NCI-H510A (cell line): ENCODE measurements around the gene THAP11.
A peak's percentile ranks its signal among the peaks of the same experiment; 100 is the strongest.
"Not testable (repeated sequence)": the region's sequence is repeated elsewhere in the genome, so short reads cannot be mapped to it uniquely, and the experiment has no call there.

Source experiments
- DNase-seq: peaks from one replicate; lab custom pipeline; 2025; lab: John Stamatoyannopoulos, UW

Gene THAP11

DNA sequence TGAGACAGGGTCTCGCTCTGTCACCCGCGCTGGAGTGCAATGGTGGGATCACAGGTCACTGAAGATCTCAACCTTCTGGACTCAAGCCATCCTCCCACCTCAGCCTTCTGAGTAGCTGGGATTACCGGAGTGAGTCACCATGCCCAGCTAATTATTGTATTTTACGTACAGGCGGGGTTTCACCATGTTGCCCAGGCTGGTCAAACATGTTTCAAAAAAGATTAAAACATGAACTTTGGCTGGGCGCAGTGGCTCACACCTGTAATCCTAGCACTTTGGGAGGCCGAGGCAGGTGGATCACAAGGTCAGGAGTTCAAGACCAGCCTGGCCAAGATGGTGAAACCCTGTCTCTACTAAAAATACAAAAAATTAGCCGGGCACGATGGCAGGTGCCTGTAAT lies 4.9 kb upstream of the THAP11 start:
- not testable (repeated sequence) for DNase-seq

- no peak for DNase-seq
These were observed 4.3 kb upstream of the THAP11 start for GRCh38 chr16:67837811-67838210.

- no peak for DNase-seq
These were observed 813 bp upstream of the THAP11 start for GRCh38 chr16:67841198-67841815.

- DNase-seq, result peak; percentile 41
These were observed 606 bp downstream of the THAP11 start for GRCh38 chr16:67842509-67843342.

DNA sequence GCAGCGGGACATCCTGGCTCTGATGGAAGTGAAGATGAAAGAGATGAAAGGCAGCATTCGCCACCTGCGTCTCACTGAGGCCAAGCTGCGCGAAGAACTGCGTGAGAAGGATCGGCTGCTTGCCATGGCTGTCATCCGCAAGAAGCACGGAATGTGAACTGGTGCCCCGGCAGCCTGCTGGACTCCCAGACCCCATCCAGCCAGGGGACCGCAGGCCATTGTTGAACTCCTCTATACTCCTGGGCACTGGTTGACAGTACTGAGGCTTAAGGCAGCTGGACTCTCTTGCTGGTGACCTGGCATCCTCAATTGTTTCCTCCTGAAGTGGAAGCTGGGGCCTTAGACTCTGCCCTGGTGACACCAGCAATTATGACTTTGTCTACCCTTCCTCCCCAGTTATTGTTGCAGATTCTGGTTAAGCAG lies 1.2 kb downstream of the THAP11 start:
- no peak for DNase-seq

GRCh38 chr16:67844497-67844896 lies 2.4 kb downstream of the THAP11 start:
- no peak for DNase-seq

DNA sequence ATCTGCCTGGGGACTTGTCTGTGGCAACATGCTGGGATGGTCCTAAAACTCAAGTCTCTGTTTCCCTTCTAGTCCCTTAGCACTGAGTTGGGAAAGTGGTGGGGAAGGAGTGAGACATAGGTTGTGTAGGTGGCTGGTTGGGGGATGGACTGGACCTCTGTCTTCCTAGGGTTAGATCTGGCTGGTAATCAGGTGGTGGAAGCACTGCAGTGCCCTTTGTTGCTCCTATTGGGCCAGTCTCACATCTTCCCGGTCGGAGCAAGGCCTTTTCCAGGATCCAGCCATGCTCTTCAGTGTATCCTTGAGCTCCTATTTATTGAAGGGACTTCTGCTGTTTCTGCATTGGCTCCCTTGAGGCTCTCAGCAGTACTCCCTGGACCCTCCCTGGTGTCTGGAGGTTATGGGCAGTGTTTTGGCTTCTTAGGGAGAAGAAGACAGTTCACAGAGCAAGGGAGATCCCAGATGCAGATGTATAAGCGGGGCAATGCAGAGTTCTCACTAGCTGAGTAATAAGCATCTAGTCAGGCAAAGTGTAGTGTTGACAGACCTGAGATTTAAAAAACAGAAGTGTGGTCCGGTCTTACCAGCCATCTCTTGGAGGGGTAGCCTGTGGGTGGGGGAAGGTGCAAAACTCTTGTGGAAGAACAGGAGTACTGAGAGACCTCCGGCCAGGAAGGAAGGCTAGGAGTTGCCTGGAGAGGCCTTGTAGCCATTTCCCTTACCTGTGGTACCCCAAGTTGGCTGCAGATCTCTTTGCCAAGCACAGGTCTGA lies 3.4 kb downstream of the THAP11 start:
- no peak for DNase-seq

GRCh38 chr16:67846063-67846319 lies 3.9 kb downstream of the THAP11 start:
- DNase-seq, result no peak

- DNase-seq, result peak; percentile 87
These were observed 4.4 kb downstream of the THAP11 start, which contains the start of gene NUTF2 for GRCh38 chr16:67846320-67847063. Gene NUTF2 (plus strand): TSS chr16:67846933. CDS start chr16:67865131, 18,198 bp downstream.

GRCh38 chr16:67847064-67847861 lies 5.1 kb downstream of the THAP11 start, which contains the start of gene CENPT:
Gene CENPT (minus strand): TSS chr16:67847693. CDS start chr16:67833859, 13,834 bp downstream.
- no peak for DNase-seq

DNA sequence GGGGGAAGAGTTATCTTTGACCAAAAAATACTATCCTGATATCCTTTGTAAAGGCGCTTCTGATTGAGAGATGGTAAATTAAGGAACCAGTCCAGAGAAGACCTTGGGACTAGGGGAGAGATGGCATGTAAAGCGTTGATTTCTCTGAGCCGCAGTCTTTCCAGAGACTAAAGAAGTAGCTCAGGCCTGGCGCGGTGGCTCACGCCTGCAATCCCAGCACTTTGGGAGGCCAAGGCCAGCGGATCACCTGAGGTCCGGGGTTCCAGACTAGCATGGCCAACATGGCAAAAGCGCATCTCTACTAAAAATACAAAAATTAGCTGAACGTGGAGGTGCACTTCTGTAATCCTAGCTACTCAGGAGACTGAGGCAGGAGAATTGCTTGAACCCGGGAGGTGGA lies 6.0 kb downstream of the THAP11 start:
- DNase-seq, result no peak

GRCh38 chr16:67853670-67854069 lies 11.6 kb downstream of the THAP11 start:
- no peak for DNase-seq

DNA sequence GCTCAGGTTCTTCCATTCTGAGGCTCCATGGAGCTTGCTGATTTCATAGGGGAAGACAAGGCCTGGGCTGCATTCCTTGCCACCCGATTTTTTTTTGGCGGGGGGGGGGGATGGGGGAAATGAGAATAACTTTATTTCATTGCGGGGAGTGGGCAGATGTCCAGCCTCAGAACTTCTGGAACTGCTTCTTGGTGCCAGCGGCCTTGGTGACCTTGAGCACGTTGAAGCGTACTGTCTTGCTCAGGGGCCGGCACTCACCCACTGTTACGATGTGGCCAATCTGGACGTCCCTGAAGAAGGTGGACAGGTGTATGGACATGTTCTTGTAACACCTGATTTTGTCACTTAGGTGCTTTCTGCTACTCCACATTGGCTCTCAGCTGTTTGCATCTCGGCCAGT lies 13.7 kb downstream of the THAP11 start:
- DNase-seq, result no peak

- no peak for DNase-seq
These were observed 14.9 kb downstream of the THAP11 start for GRCh38 chr16:67856927-67857546.

GRCh38 chr16:67857547-67858233 lies 15.6 kb downstream of the THAP11 start:
- peak; percentile 67 for DNase-seq

DNA sequence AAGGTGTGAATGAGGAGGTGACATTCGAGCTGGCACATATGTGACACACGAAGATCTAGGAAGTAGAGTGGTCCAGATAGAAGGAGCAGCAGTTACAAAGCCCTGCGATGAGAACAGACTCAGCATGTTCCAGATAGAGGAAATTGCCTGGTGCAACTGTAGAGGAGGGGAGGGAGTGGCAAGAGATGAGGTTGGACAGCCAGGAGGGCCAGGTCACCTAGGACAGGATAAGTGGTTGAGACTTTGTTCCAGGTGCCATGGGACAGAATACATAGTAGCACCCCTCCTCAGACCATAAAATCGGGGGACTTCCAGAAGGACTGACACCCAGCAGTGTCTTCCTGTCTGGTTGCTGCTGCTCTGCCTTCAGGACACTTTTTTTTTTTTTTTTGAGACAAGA lies 16.4 kb downstream of the THAP11 start:
- no peak for DNase-seq

- DNase-seq, result no peak
These were observed 18.7 kb downstream of the THAP11 start for GRCh38 chr16:67860589-67861398.

- DNase-seq, result no peak
These were observed 19.8 kb downstream of the THAP11 start for GRCh38 chr16:67861877-67862276.
